GM19238 (cell line): ENCODE results near the gene NOD2.

Source experiments
- DNase-seq: peaks from one replicate; pipeline ENCODE4 v3.0.0; 2011; ENCODE audit warnings: low spot score; ENCODE audit not compliant: insufficient read length

Gene NOD2

DNA sequence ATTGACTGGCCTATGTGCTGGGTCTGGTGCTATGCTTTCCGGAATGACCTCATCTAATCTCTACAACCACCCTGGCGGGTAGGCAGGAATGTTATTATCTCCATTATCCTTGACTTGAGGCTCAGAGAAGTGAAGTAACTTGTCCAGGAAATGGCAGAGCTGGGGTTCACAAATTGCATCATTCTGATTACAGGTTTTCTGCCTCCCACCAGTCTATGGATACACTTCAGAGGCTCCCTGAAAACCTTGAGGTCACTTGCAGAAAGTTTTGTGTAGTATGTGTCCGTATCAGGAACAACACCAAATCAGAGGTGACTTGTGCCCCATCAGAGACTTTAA lies 19.1 kb downstream of the NOD2 start:
- no peak for DNase-seq

GRCh38 chr16:50712956-50713355 lies 19.6 kb downstream of the NOD2 start:
- no peak for DNase-seq

GRCh38 chr16:50717091-50717490 lies 23.7 kb downstream of the NOD2 start:
- no peak for DNase-seq

- DNase-seq, result no peak
Measured at GRCh38 chr16:50717494-50717893, 24.1 kb downstream of the NOD2 start.

- no peak for DNase-seq
Measured at GRCh38 chr16:50718061-50718760, 24.8 kb downstream of the NOD2 start.

DNA sequence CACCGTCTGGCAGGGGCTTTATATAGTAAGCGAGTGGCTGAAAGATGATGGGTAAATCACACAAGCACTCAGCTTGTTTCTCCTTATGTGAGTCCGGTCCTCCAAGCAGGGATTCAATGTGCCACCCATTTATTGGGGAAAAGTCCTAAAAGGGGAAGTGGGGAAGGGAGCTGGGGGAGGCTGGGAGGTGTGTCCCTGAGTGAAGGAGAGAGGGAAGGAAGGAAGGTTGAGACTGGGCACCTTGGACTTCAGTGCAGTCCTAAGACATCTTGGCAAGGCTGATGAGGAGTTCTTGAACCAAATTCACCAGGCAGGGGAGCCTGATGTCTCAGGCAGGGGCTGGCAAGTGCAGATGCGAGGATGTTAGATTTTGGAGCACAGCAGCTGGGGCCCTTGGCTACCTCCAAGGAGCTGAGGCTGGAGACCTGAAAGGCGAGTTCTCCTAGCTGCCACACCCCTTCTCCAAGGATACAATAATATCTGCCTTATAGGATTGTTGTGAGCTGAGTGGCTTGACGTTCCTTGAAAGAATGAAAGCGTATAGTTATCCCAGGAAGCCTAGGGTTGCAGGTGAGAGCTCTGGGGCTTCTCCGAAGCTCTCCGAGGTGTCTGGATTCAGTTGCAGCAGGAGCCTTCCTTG lies 25.5 kb downstream of the NOD2 start:
- DNase-seq, result no peak

DNA sequence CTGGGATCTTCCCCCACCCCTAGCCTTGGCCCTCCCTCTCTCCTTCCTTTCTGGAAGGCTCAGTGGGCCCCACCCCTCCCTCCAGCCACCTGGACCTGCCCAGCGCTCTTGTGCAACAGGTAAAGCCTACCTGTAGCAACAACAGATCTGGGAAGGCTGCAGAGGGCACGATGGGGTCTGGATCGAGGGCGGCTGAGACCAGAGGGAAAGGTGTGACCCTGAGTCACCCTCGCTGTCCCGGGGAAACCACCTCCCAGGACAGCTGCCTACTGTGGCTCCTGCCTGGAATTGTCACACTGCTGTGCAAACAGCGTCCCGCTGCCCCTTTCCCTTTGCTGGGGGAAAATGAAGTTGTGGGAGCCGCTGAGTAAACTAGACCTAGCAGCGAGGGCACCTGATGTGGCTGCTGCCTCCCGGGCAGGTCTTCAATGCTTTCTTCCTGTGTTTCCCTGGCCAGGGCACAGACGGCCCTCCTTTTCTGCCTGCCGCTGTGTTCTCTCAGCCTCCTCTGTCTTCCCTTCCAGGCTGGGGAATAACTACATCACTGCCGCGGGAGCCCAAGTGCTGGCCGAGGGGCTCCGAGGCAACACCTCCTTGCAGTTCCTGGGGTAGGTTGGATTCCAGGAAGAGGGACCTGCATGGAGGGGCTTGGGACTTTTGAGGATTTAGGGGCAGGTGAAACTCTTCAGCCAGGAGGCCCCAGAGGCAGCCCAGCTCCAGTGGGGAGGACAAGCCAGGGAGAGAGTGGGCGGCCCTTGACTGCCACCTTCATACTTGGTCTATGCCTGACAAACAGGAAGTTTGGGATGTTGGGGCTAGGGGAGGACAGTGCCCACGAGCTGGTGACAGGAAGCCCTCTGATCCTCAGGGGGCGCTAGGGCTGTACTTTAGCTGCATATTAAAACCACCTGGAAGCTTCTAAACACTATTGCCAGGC lies 26.3 kb downstream of the NOD2 start:
- no peak for DNase-seq

- DNase-seq, result no peak
Measured at GRCh38 chr16:50721549-50722404, 28.4 kb downstream of the NOD2 start.

GRCh38 chr16:50722405-50722737 lies 29.0 kb downstream of the NOD2 start:
- no peak for DNase-seq

DNA sequence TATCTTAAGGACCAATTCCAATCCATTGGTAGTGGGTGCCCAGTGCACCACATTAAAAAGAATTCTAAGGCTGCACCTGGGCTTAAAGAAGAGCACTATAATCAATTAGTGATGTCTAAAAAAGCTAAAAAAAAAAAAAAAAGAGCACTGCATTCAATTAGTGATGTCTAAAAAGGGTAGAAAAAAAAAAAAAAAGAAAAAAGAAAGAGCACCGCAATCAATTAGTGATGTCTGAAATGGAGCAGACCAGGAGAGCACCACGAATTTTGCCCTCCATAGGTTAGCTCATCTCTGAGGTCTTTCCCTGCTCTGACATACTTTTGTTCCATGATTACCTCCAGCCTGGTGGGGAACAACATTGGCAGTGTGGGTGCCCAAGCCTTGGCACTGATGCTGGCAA lies 29.6 kb downstream of the NOD2 start:
- no peak for DNase-seq

GRCh38 chr16:50724306-50724705 lies 30.9 kb downstream of the NOD2 start:
- no peak for DNase-seq

- DNase-seq, result no peak
Measured at GRCh38 chr16:50731130-50731988, 38.0 kb downstream of the NOD2 start.

- DNase-seq, result no peak
Measured at GRCh38 chr16:50731989-50732832, 38.8 kb downstream of the NOD2 start.

DNA sequence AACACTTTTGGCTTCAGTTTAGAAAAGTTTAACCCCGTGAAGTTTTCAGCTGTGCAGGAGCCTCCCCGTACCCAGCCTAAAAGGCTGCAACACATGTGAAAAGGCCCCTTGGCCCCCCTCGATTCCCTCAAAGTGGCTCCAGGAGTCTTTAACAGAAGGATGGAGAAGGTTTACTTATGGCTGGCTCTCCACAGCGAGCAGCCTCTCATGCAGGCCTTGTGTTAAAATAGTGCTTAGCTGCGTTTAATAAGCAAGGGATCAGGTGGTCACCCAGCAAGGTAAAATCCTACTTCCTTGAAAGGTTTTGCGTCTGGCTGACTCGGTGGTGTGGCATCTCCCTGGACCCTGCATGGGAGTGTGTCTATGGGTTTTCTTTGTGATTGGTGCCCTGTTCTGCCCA lies 40.1 kb downstream of the NOD2 start:
- no peak for DNase-seq

DNA sequence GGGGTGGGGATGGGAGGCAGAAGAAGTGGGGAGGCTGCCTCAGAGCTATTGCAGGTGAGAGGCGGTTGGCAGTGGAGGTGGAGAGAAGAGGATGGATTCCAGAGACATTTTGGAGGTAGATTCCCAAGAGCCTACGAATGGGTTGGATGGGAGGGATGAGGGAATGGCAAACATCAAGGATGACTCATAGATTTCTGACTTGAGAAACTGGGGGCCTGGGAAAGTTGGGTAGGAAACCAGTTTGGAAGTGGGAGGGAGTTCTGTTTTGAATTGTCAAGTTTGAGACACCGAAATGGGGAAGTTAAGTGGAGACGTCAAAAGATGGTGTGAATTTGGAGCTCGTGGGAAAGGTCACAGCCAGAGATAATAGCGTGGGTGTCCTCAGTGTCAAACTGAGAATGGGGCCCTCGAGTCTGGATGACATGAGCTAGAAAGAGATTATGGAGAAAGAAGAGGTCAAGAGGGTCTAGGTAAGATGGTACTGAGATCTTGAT lies 42.3 kb downstream of the NOD2 start:
- no peak for DNase-seq

DNA sequence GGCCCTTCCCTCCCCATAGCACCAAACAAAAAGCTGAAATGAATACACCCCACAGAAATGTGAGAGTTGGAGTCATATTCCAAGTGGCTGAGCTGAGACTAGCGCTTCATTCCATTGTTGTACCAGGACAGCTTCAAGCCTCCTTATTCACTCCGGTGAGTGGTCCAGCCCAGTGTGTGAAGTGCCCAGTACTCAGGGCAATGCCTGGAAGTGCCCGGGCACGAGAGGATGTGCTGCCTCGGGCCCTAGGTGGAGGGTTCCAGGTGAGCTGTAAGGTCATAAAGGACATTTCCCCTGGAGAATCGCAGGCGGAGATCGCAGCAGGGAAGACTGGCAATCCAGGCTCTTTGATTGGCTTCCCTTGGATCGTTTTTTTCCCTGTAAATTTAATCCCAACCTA lies 43.0 kb downstream of the NOD2 start:
- DNase-seq, result no peak

- DNase-seq, result no peak
Measured at GRCh38 chr16:50737420-50737959, 44.1 kb downstream of the NOD2 start.

DNA sequence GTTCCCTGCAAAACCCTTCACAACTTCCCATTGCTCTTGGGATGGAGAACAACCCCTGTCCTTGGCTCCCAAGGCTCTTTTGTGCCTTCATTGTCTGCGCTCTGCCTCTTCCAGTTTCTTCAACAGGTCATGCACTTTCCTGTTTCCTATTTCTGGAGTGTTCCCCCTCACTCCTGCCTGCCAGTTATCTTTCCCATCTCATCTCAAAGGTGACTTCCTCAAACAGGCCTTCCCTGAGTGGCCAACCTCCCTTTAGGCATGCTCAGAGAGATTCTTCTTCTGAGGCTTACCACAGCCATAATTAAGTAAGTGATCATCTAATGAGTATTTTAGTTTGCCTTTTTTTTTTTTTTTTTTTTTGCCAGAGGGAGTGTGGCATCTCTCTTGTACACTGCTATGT lies 45.6 kb downstream of the NOD2 start:
- DNase-seq, result no peak

DNA sequence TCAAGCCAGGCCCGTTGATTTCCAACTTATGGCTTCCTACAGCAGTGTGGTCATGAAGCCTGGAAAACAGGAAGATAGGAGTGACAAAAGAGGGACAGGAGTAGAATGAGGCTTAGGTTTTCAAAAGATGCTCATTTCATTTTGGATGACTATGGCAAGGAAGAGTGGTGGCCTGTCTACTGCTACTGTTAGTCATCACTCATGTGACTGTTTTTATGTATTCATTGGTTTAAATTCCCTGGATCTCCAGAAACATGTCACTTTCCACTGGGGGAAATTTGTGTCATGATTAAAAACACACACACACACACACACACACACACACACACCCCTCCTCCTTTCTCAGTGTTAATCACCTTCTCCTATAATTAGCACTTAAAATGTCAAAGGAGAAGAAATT lies 47.3 kb downstream of the NOD2 start:
- DNase-seq, result no peak
